ENCODE data around the gene NHEJ1. TPM values are rescaled to one million over a fixed set of nuclear protein-coding genes. Genes with fewer than 3 reads are reported as not detected.

Gene NHEJ1
- total and polyA plus RNA-seq, 9 of the 15 experiments (the other 6 are each of a cell fraction or from before 2014, with no cell fraction given), result 9.0 to 23.7 (median 13.9) TPM

GRCh38 chr2:219160186-219161017 lies at the start of gene NHEJ1 (continued):
- peak; percentile 77 for TF ChIP-seq MGA (IDR thresholded peaks at IDR 0.05)
- TF ChIP-seq ZNF592 (IDR thresholded peaks at IDR 0.05), result no peak
- no peak for TF ChIP-seq SMARCE1 (IDR thresholded peaks at IDR 0.05)
- TF ChIP-seq KHSRP (IDR thresholded peaks at IDR 0.05), result no peak
- TF ChIP-seq SMAD2 (IDR thresholded peaks at IDR 0.05; ENCODE audit: low read depth, low read length), result no peak
- TF ChIP-seq ZNF384 (IDR thresholded peaks at IDR 0.05; ENCODE audit: low read depth, low read length), result no peak
- TF ChIP-seq SRSF9 (IDR thresholded peaks at IDR 0.05; ENCODE audit: borderline replicate concordance, low read depth, low read length), result no peak
- peak; percentile 86 for TF ChIP-seq SUPT5H (IDR thresholded peaks at IDR 0.05)
- TF ChIP-seq GMEB1 (CRISPR knock-in tag; IDR thresholded peaks at IDR 0.05), result no peak

Measured in K562 (cell line).